B cell (primary cell): ENCODE measurements around the gene HLA-DQA1. TPM values are rescaled to one million over a fixed set of nuclear protein-coding genes. Genes with fewer than 3 reads are reported as not detected.

ENCODE experiments used
- ATAC-seq: fragments of 200-7000 bp; cut with Tn5 transposase; one replicate; pipeline ENCODE4 v1.10.0; 2021; ENCODE audit warnings: low read depth, mild to moderate bottlenecking, moderate number of reproducible peaks, moderate library complexity
- CTCF ChIA-PET: fragments of 350-600 bp; sonication (Branson Sonifier 250); formaldehyde crosslinking; loops from one replicate; lab custom pipeline; 2021; ENCODE audit warnings: antibody characterized with exemption, inconsistent platforms; lab: Charles Lee
- POLR2A ChIA-PET: fragments of 350-600 bp; sonication (Branson Sonifier 250); formaldehyde crosslinking; loops from one replicate; lab custom pipeline; 2021; ENCODE audit warnings: antibody characterized with exemption; lab: Charles Lee
- DNase-seq: peaks from one replicate; pipeline ENCODE4 v3.0.0; 2013
- H2AFZ ChIP-seq: 2 replicates; pipeline ENCODE4 v1.6.1; 2012; ENCODE audit warnings: mild to moderate bottlenecking, low read depth, low read length; ENCODE audit not compliant: insufficient read depth, poor library complexity, severe bottlenecking
- H3K27ac ChIP-seq, 2 donors: 1 replicate in 1 of 2; 2 replicates in 1 of 2; pipeline ENCODE4 v1.5.1; 2012 to 2013; ENCODE audit warnings: low read length in 2 of 2, mild to moderate bottlenecking in 2 of 2, moderate library complexity in 1 of 2
- H3K27me3 ChIP-seq, 4 experiments: fragments of 200-600 bp in 1 of 4; sonication (generic) in 1 of 4; replicated peaks in 1 of 4; 1 replicate in 2 of 4; 2 replicates in 2 of 4; pipeline versions ENCODE4 v1.6.1 to v1.7.0; 2013 to 2016; ENCODE audit warnings: low read length in 3 of 4, mild to moderate bottlenecking in 2 of 4, mixed read lengths in 1 of 4, moderate library complexity in 1 of 4; ENCODE audit not compliant: insufficient read depth in 4 of 4, control insufficient read depth in 3 of 4; ENCODE audit errors: control extremely low read depth in 1 of 4
- H3K36me3 ChIP-seq, 2 experiments: replicated peaks in 1 of 2; 1 replicate in 1 of 2; 2 replicates in 1 of 2; pipeline versions ENCODE4 v1.6.1 to v1.7.1; 2013; ENCODE audit warnings: low read length in 1 of 2; ENCODE audit not compliant: insufficient read depth in 2 of 2, control insufficient read depth in 1 of 2; ENCODE audit errors: control extremely low read depth in 1 of 2, extremely low read depth in 1 of 2
- H3K4me1 ChIP-seq, 2 donors: fragments of 200-600 bp in 1 of 2; sonication (generic) in 1 of 2; 1 replicate in 1 of 2; 2 replicates in 1 of 2; pipeline versions ENCODE4 v1.5.1 to v1.6.1; 2013 to 2017; ENCODE audit warnings: low read length in 2 of 2; ENCODE audit not compliant: control insufficient read depth in 2 of 2, insufficient read depth in 2 of 2
- H3K4me2 ChIP-seq: replicated peaks from 2 replicates; pipeline ENCODE3; 2012; ENCODE audit warnings: mild to moderate bottlenecking, low read depth, low read length; ENCODE audit not compliant: poor library complexity, severe bottlenecking
- H3K4me3 ChIP-seq, 5 experiments: fragments of 200-600 bp in 1 of 5; sonication (generic) in 1 of 5; 1 replicate in 3 of 5; 2 replicates in 2 of 5; pipeline versions ENCODE4 v1.5.1 to v1.7.0; 2011 to 2016; ENCODE audit warnings: low read length in 4 of 5, mild to moderate bottlenecking in 4 of 5, low read depth in 2 of 5, control low read depth in 1 of 5, moderate library complexity in 1 of 5; ENCODE audit not compliant: insufficient read depth in 1 of 5; ENCODE audit errors: control extremely low read depth in 1 of 5, extremely low read depth in 1 of 5
- H3K79me2 ChIP-seq: fragments of 200-600 bp; sonication (generic); one replicate; pipeline ENCODE4 v1.6.0; 2016; ENCODE audit warnings: low read length; ENCODE audit not compliant: control insufficient read depth, insufficient read depth
- H3K9ac ChIP-seq: fragments of 200-600 bp; sonication (generic); 2 replicates; pipeline ENCODE4 v1.6.1; 2017; ENCODE audit warnings: mild to moderate bottlenecking, low read length, moderate library complexity
- H3K9me3 ChIP-seq, 3 donors: one replicate each; pipeline versions ENCODE4 v1.6.1 to v1.7.1; 2013; ENCODE audit warnings: low read length in 2 of 3; ENCODE audit not compliant: control insufficient read depth in 2 of 3, insufficient read depth in 1 of 3; ENCODE audit errors: control extremely low read depth in 1 of 3
- H4K20me1 ChIP-seq: 2 replicates; pipeline ENCODE4 v1.6.0; 2012; ENCODE audit warnings: mild to moderate bottlenecking, low read length; ENCODE audit not compliant: insufficient read depth, control insufficient read depth, poor library complexity, severe bottlenecking
- H3K27ac Mint-ChIP-seq: one replicate; pipeline ENCODE4 v1.8.0; 2021; ENCODE audit warnings: mixed read lengths
- H3K27me3 Mint-ChIP-seq: one replicate; pipeline ENCODE4 v1.8.0; 2021; ENCODE audit warnings: mixed read lengths
- H3K4me1 Mint-ChIP-seq: one replicate; pipeline ENCODE4 v1.8.0; 2021; ENCODE audit warnings: mixed read lengths
- H3K4me3 Mint-ChIP-seq: one replicate; pipeline ENCODE4 v1.8.0; 2021; ENCODE audit warnings: mixed read lengths
- H3K9me3 Mint-ChIP-seq: one replicate; pipeline ENCODE4 v1.8.0; 2022; ENCODE audit warnings: mixed read lengths; ENCODE audit not compliant: insufficient read depth
- CTCF ChIP-seq: fragments of 200-600 bp; IDR thresholded peaks from one replicate; pipeline ENCODE4 v1.8.0; 2022; ENCODE audit warnings: antibody characterized with exemption, mild to moderate bottlenecking
- EZH2 ChIP-seq: IDR thresholded peaks from 2 replicates; pipeline ENCODE4 v1.6.1; 2012; ENCODE audit warnings: borderline replicate concordance, low read depth, mild to moderate bottlenecking, moderate library complexity, low read length; ENCODE audit not compliant: insufficient read depth, poor library complexity, severe bottlenecking
- WGBS: methylation state at CpG from one replicate; pipeline ENCODE4 v1.1.5; 2013; ENCODE audit warnings: missing lambda C conversion rate; ENCODE audit not compliant: insufficient coverage; 5-methylcytosine and 5-hydroxymethylcytosine counted together
- intact Hi-C: fragments of 100-400 bp; cut with micrococcal nuclease; formaldehyde crosslinking; loops from one replicate; pipeline ENCODE4 v1.10.0; 2022
- polyA plus RNA-seq: library from polyadenylated mRNA; depleted of rRNA; stranded (reverse); fragments of >200 nt; gene quantifications from 2 replicates; pipeline ENCODE4 v1.2.3, GENCODE V29; 2012
- total RNA-seq, 2 donors: library from RNA; stranded (reverse); fragments of 120-200 nt in 1 of 2; gene quantifications; 1 replicate in 1 of 2; 2 replicates in 1 of 2; pipeline versions ENCODE4 v1.2.3 to v1.2.4, GENCODE V29; 2013 to 2022

HLA-DQA1 gene
- total and polyA plus RNA-seq, 2 donors (not counting 1 experiment from before 2014, with no cell fraction given) = 486 to 489 TPM

- Histone ChIP-seq H4K20me1 (no peaks in the 10 kb centered on the region), H3K9ac (no peak overlapping the region), H3K4me1 (peaks cover 21 to 25% of the 10 kb centered on the region in 2 donors), H3K79me2 (peaks cover 47% of the 10 kb centered on the region), H2AFZ (no peak overlapping the region), H3K4me2 (no peak overlapping the region), H3K9me3 (peaks cover 3 to 14% (median 5%) of the 10 kb centered on the region in 3 donors), H3K27me3 (no peaks in the 10 kb centered on the region), H3K36me3 (no peaks in the 10 kb centered on the region), H3K27ac (peak overlapping the region; percentile 6 to 19), H3K4me3 (no peak overlapping the region)
- Mint-ChIP-seq H3K27ac (peak overlapping the region; percentile 93), H3K4me3 (peak overlapping the region; percentile 13), H3K27me3 (no peaks in the 10 kb centered on the region), H3K4me1 (peaks cover 55% of the 10 kb centered on the region), H3K9me3 (peaks cover 8% of the 10 kb centered on the region)
- ChIA-PET CTCF (interaction anchor here (0.8 kb wide), 1 partner anchor 84 kb away, joined by 3 read pairs; no protein-coding TSS in a partner anchor), POLR2A (interaction anchor here (0.6 to 1.9 kb wide), 4 partner anchors 12 to 423 kb away, joined by 3 to 5 read pairs (median 4); partner anchors contain the start of gene GPSM3)
- 60% methylated on average over 2 of the region's 3 CpGs for WGBS
- TF ChIP-seq EZH2 (no peak), CTCF (no peak)
- DNase-seq (no peak), ATAC-seq (no peak)
- intact Hi-C loops = no loop called here
Measured at GRCh38 chr6:32615885-32616532, 21.2 kb upstream of the HLA-DQA1 start.

GRCh38 chr6:32617751-32618150 is 19.5 kb upstream of the HLA-DQA1 start:
- ChIA-PET POLR2A (interaction anchor here (0.9 to 1.0 kb wide), 3 partner anchors 8 to 18 kb away, joined by 3 read pairs; no protein-coding TSS in a partner anchor), CTCF (no interaction called here)
- ATAC-seq = no peak
- H3K4me3 ChIP-seq = no peak overlapping the region
- H3K4me2 ChIP-seq = no peak overlapping the region
- Mint-ChIP-seq H3K27me3 (no peaks in the 10 kb centered on the region), H3K4me3 (no peak overlapping the region), H3K4me1 (peaks cover 63% of the 10 kb centered on the region), H3K9me3 (peaks cover 5% of the 10 kb centered on the region), H3K27ac (peak overlapping the region; percentile 65)
- H4K20me1 ChIP-seq = no peaks in the 10 kb centered on the region
- H3K79me2 ChIP-seq = peaks cover 39% of the 10 kb centered on the region
- no peaks in the 10 kb centered on the region for H3K36me3 ChIP-seq
- peaks cover 35 to 40% of the 10 kb centered on the region in 2 donors for H3K4me1 ChIP-seq
- H3K9me3 ChIP-seq = peaks cover 3 to 14% (median 5%) of the 10 kb centered on the region in 3 donors
- H3K27me3 ChIP-seq = no peaks in the 10 kb centered on the region
- WGBS = no CpG with 5 or more reads among the region's 1 CpG
- no peak overlapping the region for H2AFZ ChIP-seq
- no peak overlapping the region for H3K9ac ChIP-seq
- intact Hi-C loops = no loop called here
- H3K27ac ChIP-seq = peak overlapping the region in 1 of 2 donors; percentile 31
- TF ChIP-seq EZH2 = no peak
- TF ChIP-seq CTCF = no peak
- DNase-seq = no peak
